H54 (cell line): ENCODE results near the gene LTB.

Experiments used
- DNase-seq: peaks from one replicate; pipeline ENCODE4 v3.0.0; 2011; ENCODE audit warnings: low spot score, mixed read lengths; ENCODE audit not compliant: insufficient read length
- FAIRE-seq: peaks from 3 replicates; lab custom pipeline; 2011; peaks lifted over from hg19 to GRCh38; lab: Jason Lieb, UNC
- POLR2A ChIP-seq: IDR thresholded peaks from 2 replicates; pipeline ENCODE4 v1.6.1; 2011; ENCODE audit warnings: low read depth, mild to moderate bottlenecking, low read length

LTB gene, protein sequence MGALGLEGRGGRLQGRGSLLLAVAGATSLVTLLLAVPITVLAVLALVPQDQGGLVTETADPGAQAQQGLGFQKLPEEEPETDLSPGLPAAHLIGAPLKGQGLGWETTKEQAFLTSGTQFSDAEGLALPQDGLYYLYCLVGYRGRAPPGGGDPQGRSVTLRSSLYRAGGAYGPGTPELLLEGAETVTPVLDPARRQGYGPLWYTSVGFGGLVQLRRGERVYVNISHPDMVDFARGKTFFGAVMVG

DNA sequence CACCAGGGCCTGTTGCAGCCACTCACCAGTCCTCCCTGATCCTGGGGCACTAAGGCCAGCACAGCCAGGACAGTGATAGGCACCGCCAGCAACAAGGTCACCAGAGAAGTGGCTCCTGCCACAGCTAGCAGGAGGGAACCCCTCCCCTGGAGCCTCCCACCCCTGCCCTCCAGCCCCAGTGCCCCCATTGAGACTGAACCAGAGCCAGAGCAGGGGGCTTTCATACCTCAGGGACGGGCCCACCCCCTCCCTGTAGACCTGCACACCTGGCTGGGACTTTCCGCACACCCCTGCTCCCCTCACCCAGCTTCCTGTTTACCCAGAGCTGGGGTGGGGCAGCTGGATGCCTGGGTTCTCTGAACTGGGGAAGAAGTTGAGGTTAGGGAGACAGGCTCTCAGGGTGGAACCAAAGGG lies at the start of gene LTB:
Gene LTB, minus strand, starts transcription at position 195 of the 414 bp plus-strand sequence. Its CDS starts 7 bp downstream, at position 188.
- DNase-seq (no peak), FAIRE-seq (no peak)
- TF ChIP-seq POLR2A = no peak

DNA sequence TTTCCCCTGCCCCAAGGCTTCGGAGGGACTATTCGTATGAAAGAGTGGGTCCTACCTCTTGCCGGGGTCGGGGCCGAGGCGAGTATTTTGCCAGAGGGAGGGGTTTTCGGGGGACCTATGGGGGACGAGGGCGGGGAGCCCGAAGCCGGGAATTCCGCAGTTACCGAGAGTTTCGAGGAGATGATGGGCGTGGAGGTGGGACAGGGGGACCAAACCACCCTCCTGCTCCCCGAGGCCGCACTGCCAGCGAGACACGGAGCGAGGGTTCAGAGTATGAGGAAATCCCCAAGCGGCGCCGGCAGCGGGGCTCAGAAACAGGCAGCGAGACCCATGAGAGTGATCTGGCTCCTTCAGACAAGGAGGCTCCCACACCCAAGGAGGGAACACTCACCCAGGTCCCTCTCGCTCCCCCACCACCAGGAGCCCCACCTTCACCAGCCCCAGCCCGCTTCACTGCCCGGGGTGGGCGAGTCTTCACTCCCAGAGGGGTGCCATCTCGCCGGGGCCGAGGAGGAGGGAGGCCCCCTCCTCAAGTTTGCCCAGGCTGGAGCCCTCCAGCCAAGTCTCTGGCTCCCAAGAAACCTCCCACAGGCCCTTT lies 49.6 kb upstream of the LTB start:
- DNase-seq (no peak), FAIRE-seq (no peak)
- no peak for TF ChIP-seq POLR2A

DNA sequence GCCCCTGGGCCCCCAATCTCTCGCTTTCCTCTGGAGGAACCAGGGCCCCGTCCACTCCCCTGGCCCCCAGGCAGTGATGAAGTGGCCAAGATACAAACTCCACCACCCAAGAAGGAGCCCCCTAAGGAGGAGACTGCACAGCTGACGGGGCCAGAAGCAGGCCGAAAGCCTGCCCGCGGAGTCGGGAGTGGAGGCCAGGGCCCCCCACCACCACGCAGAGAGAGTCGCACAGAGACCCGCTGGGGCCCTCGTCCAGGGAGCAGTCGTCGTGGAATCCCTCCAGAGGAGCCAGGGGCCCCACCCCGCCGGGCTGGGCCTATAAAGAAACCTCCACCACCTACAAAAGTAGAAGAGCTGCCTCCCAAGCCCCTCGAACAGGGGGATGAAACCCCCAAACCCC lies 49.0 kb upstream of the LTB start:
- no peak for FAIRE-seq
- no peak for TF ChIP-seq POLR2A

DNA sequence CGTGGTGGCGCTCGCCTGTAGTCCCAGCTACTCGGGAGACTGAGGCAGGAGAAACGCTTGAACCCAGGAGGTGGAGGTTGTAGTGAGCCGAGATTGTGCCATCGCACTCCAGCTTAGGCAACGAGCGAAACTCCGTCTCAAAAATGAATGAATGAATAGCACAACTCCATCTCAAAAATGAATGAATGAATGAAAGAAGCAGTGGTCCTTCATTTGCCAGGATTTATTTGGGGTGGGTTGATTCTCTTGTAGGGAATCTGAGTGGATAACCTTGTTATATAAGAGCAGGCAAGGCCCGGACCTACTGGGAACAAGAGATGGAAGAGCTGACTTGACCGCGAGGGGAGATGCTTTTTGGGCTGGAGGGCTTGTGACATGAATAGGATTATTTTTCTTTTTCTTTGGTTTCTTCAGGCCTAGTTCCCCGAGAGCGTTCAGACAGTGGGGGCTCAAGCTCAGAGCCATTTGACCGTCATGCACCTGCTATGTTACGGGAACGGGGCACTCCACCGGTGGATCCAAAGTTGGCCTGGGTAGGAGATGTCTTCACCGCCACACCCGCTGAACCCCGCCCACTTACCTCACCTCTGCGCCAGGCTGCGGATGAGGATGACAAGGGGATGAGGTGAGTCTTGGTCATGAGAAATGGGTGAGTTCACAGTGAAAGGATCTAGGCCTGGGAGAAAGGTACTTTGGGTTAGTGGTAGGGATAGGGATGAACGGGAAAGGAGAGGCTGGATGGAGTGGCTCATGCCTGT lies 48.1 kb upstream of the LTB start:
- no peak for TF ChIP-seq POLR2A
- no peak for DNase-seq
- FAIRE-seq = no peak

More for the DNA sequence above, 49.0 kb upstream of the LTB start:
- no peak for DNase-seq

DNA sequence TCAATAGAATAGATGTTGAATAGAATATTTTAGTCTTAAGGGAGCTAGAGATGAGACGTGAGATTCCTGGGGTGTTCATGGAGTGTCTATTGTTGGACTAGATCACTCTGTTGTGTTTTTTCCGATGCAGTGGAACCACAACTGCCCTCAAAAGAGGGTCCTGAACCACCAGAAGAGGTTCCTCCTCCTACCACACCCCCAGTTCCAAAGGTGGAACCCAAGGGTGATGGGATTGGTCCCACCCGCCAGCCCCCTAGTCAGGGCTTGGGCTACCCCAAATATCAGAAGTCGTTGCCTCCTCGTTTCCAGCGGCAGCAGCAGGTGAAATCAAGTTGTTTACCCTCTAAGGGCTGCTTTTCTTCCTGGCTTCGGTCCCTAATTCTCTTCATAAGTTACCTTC lies 46.8 kb upstream of the LTB start:
- TF ChIP-seq POLR2A = no peak
- DNase-seq = no peak
- FAIRE-seq = no peak

DNA sequence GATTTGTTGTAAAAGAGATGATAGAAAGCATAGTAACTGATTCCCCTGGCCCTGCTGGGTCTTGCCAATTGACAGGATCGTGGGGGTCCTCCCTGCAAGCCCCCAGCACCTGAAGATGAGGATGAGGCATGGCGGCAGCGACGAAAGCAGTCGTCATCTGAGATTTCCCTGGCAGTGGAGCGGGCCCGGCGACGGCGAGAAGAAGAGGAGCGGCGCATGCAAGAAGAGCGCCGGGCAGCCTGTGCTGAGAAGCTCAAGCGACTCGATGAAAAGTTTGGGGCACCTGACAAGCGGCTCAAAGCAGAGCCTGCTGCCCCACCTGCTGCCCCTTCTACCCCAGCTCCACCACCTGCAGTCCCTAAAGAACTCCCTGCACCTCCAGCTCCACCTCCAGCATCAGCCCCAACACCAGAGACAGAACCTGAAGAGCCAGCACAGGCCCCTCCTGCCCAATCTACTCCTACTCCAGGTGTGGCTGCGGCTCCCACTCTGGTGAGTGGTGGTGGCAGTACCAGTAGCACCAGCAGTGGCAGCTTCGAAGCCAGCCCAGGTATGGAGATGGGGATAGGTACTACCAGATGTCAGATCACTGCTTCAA lies 45.6 kb upstream of the LTB start:
- FAIRE-seq (no peak), DNase-seq (no peak)
- no peak for TF ChIP-seq POLR2A

DNA sequence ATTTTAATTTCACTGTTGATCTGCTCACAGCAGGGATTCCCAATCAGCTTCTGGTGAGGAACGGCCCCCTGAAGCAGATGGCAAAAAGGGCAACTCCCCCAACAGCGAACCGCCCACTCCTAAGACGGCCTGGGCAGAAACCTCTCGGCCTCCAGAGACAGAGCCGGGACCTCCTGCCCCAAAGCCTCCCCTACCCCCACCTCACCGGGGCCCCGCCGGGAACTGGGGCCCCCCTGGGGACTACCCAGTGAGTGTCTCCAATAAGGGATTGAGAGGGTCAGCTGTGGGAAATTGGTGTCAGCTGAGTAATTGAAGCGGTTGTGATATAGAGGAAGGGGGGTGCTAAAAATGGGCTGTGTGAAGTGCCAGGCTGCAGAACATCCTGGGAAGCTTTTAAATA lies 44.7 kb upstream of the LTB start:
- no peak for TF ChIP-seq POLR2A
- FAIRE-seq = no peak
- DNase-seq = no peak

DNA sequence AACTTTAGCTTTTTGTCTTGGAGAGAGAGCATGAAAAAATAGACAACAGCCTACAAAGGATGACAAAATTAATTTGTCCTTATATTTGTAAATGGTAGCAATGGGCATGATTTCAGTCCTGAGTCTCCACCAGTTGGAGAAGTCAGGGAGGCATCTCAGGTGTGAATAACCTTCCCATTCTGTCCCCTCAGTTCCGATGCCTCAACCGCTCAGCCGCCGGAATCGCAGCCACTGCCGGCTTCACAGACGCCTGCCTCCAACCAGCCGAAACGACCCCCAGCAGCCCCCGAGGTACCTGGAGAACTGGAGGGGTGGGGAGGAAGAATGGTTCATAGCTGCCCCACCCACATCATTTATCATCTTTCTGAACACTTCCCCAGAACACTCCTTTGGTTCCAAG lies 41.8 kb upstream of the LTB start:
- no peak for TF ChIP-seq POLR2A
- DNase-seq (no peak), FAIRE-seq (no peak)

DNA sequence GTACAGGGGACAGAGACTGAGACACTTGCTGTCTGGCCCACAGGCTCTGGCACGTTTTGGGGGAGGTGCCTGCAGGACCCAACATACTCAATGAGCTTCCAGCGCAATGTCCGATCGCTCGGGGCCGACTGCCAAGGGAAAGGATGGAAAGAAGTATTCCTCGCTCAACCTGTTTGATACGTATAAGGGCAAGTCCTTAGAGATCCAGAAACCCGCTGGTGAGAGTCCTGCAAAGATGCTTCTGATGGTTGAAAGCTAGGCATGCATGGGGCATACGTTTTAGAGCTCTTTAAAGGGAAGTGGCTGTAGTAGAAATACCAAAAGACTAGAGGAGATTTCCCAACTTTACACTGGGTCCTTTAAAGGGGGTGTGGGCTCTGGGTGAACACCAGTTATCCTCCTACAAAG lies 40.5 kb upstream of the LTB start:
- DNase-seq (no peak), FAIRE-seq (no peak)
- TF ChIP-seq POLR2A = no peak

DNA sequence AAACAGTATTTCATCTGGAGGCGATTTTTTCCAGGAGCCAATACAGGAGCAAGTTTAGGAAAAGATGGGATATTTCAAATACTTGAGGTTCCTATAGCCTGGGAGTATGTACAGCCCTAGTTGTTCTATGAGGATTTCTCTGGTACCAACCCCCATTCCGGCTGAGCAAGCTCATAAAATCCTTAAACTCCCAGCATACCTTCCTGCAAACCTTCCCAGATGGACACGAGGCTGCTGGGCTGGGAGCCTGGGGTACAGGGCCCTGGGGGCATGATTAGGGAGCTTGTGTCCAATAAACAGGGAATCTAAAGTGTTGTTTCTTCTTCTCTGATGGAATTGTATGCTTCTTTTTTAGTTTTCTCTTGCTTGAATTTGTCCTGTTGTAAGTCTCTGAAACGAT lies 39.8 kb upstream of the LTB start:
- FAIRE-seq (no peak), DNase-seq (no peak)
- TF ChIP-seq POLR2A = no peak

DNA sequence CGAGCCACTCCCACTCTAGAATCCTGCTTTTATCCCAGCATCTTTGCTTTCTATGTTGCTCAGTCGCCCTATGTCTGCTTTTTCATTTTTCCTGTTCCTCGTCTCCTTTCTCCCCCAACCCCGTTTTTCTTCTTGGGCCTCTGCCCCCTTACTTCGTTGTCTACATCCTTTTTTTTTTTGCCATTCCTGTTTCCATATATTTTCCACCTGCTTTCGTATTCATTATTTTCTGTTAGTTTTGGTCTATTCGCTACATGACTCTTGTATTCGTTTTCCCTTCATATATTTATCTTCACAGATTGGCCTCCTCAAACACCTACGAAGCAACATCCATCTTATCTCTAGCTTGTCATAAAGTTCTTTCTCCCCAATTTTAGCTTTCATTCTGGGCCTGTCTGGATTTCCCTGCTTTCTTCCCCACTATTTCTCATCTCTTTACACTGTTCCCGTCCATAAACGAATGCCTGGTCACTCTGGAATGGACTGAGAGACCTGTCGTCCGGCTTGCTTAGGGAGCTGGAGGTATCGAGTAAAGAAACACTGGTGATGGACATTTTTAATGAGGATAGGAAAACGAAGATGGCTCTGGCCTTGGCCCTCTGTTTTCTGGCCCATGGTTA lies 39.2 kb upstream of the LTB start:
- no peak for FAIRE-seq
- no peak for DNase-seq
- no peak for TF ChIP-seq POLR2A

DNA sequence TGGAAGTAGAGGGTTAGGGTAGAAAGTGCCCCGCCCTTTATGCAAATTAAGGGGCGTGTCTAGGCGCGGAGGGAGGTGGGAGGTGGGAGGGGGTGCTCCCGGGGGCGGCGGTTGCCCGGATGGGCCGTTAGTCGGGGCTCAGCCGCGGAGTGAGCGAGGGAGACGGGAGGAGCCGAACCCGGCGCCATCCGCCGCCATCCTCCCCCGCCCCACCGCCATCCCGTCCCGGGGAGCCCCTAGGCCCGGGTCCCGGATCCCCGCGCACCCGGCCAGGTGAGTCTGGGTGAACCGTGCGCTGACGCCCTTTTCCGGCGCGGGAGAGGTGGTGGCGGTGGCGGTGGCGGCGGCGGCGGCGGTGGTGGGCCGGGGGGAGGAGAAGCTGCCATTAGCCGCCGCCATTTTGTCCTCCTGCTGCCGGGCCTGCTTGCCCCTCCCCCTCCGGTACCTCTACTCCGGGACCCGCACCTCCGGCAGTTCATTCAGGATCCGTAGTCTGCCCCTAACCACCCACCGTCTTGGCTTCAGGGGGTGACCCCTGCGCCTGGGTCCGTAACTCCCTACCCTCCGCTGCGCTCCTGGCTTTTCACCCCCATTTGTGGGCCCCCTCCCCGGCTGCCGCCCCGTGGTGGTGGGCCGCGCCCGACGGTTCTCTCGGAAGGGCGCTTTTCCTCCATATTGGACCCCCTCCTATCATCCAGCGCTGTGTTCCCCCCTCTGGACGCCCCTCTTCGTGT lies 38.5 kb upstream of the LTB start, which contains the start of gene PRRC2A:
Gene PRRC2A, plus strand, starts transcription at position 130 of the 734 bp plus-strand sequence. CDS start 2,075 bp downstream, outside the sequence.
- peak; percentile 70 for TF ChIP-seq POLR2A
- DNase-seq (peak; percentile 81), FAIRE-seq (no peak)
